Neural progenitor cell (in vitro differentiated cells): ENCODE results near the gene UBE2M. TPM values are rescaled to one million over a fixed set of nuclear protein-coding genes. Genes with fewer than 3 reads are reported as not detected.

Experiments
- DNase-seq: peaks from one replicate; pipeline ENCODE4 v3.0.0-alpha.2; 2016; ENCODE audit warnings: low spot score
- H2AFZ ChIP-seq: fragments of 200-600 bp; sonication (generic); replicated peaks from 2 replicates; pipeline ENCODE4 v1.6.1; 2016; ENCODE audit warnings: antibody characterized with exemption
- H3F3A ChIP-seq: fragments of 200-600 bp; sonication (generic); 2 replicates; pipeline ENCODE4 v1.6.1; 2016; ENCODE audit warnings: antibody characterized with exemption, low read depth
- H3K27ac ChIP-seq: fragments of 200-600 bp; sonication (generic); 2 replicates; pipeline ENCODE4 v1.5.1; 2016; ENCODE audit warnings: mild to moderate bottlenecking
- H3K27me3 ChIP-seq: fragments of 200-600 bp; sonication (generic); 2 replicates; pipeline ENCODE4 v1.6.1; 2016; ENCODE audit warnings: mild to moderate bottlenecking, moderate library complexity
- H3K36me3 ChIP-seq: fragments of 200-600 bp; sonication (generic); 2 replicates; pipeline ENCODE4 v1.5.1; 2016
- H3K4me1 ChIP-seq: fragments of 200-600 bp; sonication (generic); 2 replicates; pipeline ENCODE4 v1.6.1; 2016; ENCODE audit warnings: mixed run types
- H3K4me2 ChIP-seq: fragments of 200-600 bp; sonication (generic); 2 replicates; pipeline ENCODE4 v1.6.1; 2016
- H3K4me3 ChIP-seq: fragments of 200-600 bp; sonication (generic); 2 replicates; pipeline ENCODE4 v1.5.1; 2016
- H3K79me2 ChIP-seq: fragments of 200-600 bp; sonication (generic); 2 replicates; pipeline ENCODE4 v1.6.1; 2016; ENCODE audit warnings: low read depth
- H3K9ac ChIP-seq: fragments of 200-600 bp; sonication (generic); 2 replicates; pipeline ENCODE4 v1.6.1; 2016
- H3K9me3 ChIP-seq: fragments of 200-600 bp; sonication (generic); 2 replicates; pipeline ENCODE4 v1.5.1; 2016; ENCODE audit warnings: low read depth
- H4K20me1 ChIP-seq: fragments of 200-600 bp; sonication (generic); 2 replicates; pipeline ENCODE4 v1.6.1; 2016; ENCODE audit warnings: low read depth
- H3K27ac Mint-ChIP-seq: 3 replicates; pipeline ENCODE4 v1.8.0; 2021; ENCODE audit warnings: mixed read lengths
- H3K27me3 Mint-ChIP-seq: 2 replicates; pipeline ENCODE4 v1.8.0; 2022; ENCODE audit warnings: low read depth, mild to moderate bottlenecking, inconsistent platforms, moderate library complexity, mixed read lengths; ENCODE audit not compliant: insufficient read depth
- H3K36me3 Mint-ChIP-seq: 3 replicates; pipeline ENCODE4 v1.8.0; 2021; ENCODE audit warnings: mixed read lengths
- H3K4me1 Mint-ChIP-seq: 3 replicates; pipeline ENCODE4 v1.8.0; 2021; ENCODE audit warnings: mixed read lengths
- H3K4me3 Mint-ChIP-seq: 3 replicates; pipeline ENCODE4 v1.8.0; 2021; ENCODE audit warnings: mild to moderate bottlenecking, moderate library complexity, mixed read lengths
- H3K9me3 Mint-ChIP-seq: 3 replicates; pipeline ENCODE4 v1.8.0; 2020; ENCODE audit warnings: mixed read lengths
- CTCF ChIP-seq: fragments of 200-600 bp; sonication (generic); IDR thresholded peaks from 2 replicates; pipeline ENCODE4 v1.5.1; 2017; ENCODE audit warnings: antibody characterized with exemption, mild to moderate bottlenecking
- EZH2 ChIP-seq: fragments of 200-600 bp; sonication (generic); IDR thresholded peaks from 2 replicates; pipeline ENCODE4 v1.6.1; 2017; ENCODE audit warnings: antibody characterized with exemption, mild to moderate bottlenecking, moderate library complexity
- EZH2phosphoT487 ChIP-seq: fragments of 200-600 bp; sonication (generic); IDR thresholded peaks from 2 replicates; pipeline ENCODE4 v1.6.1; 2017; ENCODE audit warnings: antibody characterized with exemption
- total RNA-seq: library from RNA; depleted of rRNA; stranded (reverse); fragments of >200 nt; gene quantifications from 2 replicates; pipeline ENCODE4 v1.2.3, GENCODE V29; 2015; ENCODE audit warnings: low replicate concordance

UBE2M gene
- total RNA-seq, 1 donor from 2014 or later, result 73.3 TPM

GRCh38 chr19:58569943-58570670 is 11.7 kb upstream of the UBE2M start:
- no peaks in the 10 kb centered on the region for H3K27me3 ChIP-seq
- peaks cover 28% of the 10 kb centered on the region for H3F3A ChIP-seq
- no peak overlapping the region for H3K4me2 ChIP-seq
- Mint-ChIP-seq H3K36me3 (peaks cover 9% of the 10 kb centered on the region), H3K4me3 (no peak overlapping the region), H3K4me1 (peaks cover 20% of the 10 kb centered on the region), H3K27me3 (peaks cover 9% of the 10 kb centered on the region), H3K27ac (no peak overlapping the region), H3K9me3 (no peaks in the 10 kb centered on the region)
- H2AFZ ChIP-seq, result no peak overlapping the region
- DNase-seq, result no peak
- no peak overlapping the region for H3K4me3 ChIP-seq
- H3K9ac ChIP-seq, result no peak overlapping the region
- H3K9me3 ChIP-seq, result no peaks in the 10 kb centered on the region
- TF ChIP-seq EZH2phosphoT487, result no peak
- TF ChIP-seq EZH2, result no peak
- TF ChIP-seq CTCF, result no peak
- peaks cover 14% of the 10 kb centered on the region for H3K4me1 ChIP-seq
- no peaks in the 10 kb centered on the region for H3K36me3 ChIP-seq
- no peak overlapping the region for H3K27ac ChIP-seq
- H4K20me1 ChIP-seq, result no peaks in the 10 kb centered on the region
- no peaks in the 10 kb centered on the region for H3K79me2 ChIP-seq

GRCh38 chr19:58569191-58569942 is 11.0 kb upstream of the UBE2M start:
- Mint-ChIP-seq H3K27ac (no peak overlapping the region), H3K4me1 (peaks cover 17% of the 10 kb centered on the region), H3K27me3 (peaks cover 9% of the 10 kb centered on the region), H3K36me3 (peaks cover 12% of the 10 kb centered on the region), H3K9me3 (no peaks in the 10 kb centered on the region), H3K4me3 (peak overlapping the region; percentile 52)
- Histone ChIP-seq H3F3A (peaks cover 24% of the 10 kb centered on the region), H3K4me1 (peaks cover 11% of the 10 kb centered on the region), H2AFZ (no peak overlapping the region), H4K20me1 (no peaks in the 10 kb centered on the region), H3K36me3 (no peaks in the 10 kb centered on the region), H3K9ac (no peak overlapping the region), H3K79me2 (no peaks in the 10 kb centered on the region), H3K27ac (no peak overlapping the region), H3K4me3 (no peak overlapping the region), H3K4me2 (no peak overlapping the region), H3K9me3 (no peaks in the 10 kb centered on the region), H3K27me3 (no peaks in the 10 kb centered on the region)
- no peak for DNase-seq
- TF ChIP-seq EZH2phosphoT487 (no peak), EZH2 (no peak), CTCF (no peak)

GRCh38 chr19:58568453-58569130 is 10.2 kb upstream of the UBE2M start:
- Histone ChIP-seq H3K4me2 (no peak overlapping the region), H3F3A (peaks cover 17% of the 10 kb centered on the region), H3K4me3 (no peak overlapping the region), H3K27me3 (peaks cover 3% of the 10 kb centered on the region), H3K27ac (no peak overlapping the region), H3K9me3 (no peaks in the 10 kb centered on the region), H3K36me3 (no peaks in the 10 kb centered on the region), H4K20me1 (no peaks in the 10 kb centered on the region), H3K4me1 (peaks cover 5% of the 10 kb centered on the region), H3K9ac (peak overlapping the region; percentile 37), H2AFZ (no peak overlapping the region), H3K79me2 (no peaks in the 10 kb centered on the region)
- Mint-ChIP-seq H3K4me3 (no peak overlapping the region), H3K36me3 (peaks cover 14% of the 10 kb centered on the region), H3K27me3 (peaks cover 11% of the 10 kb centered on the region), H3K27ac (peak overlapping the region; percentile 29), H3K9me3 (no peaks in the 10 kb centered on the region), H3K4me1 (peaks cover 12% of the 10 kb centered on the region)
- no peak for TF ChIP-seq CTCF
- no peak for TF ChIP-seq EZH2phosphoT487
- TF ChIP-seq EZH2, result no peak
- no peak for DNase-seq
